ENCODE results near the gene SLC22A23.

SLC22A23 gene

GRCh38 chr6:3296078-3296477 lies 160.8 kb downstream of the SLC22A23 start:
- no peak for DNase-seq (ENCODE audit: low read depth)

GRCh38 chr6:3294921-3295871 lies 161.7 kb downstream of the SLC22A23 start:
- no peak for DNase-seq (ENCODE audit: low read depth)

- DNase-seq (ENCODE audit: low read depth): no peak
Measured at GRCh38 chr6:3294396-3294795, 162.5 kb downstream of the SLC22A23 start.

GRCh38 chr6:3293271-3294155 lies 163.3 kb downstream of the SLC22A23 start:
- DNase-seq (ENCODE audit: low read depth): no peak

GRCh38 chr6:3292431-3293197 lies 164.2 kb downstream of the SLC22A23 start:
- no peak for DNase-seq (ENCODE audit: low read depth)

GRCh38 chr6:3291987-3292386 lies 164.9 kb downstream of the SLC22A23 start:
- DNase-seq (ENCODE audit: low read depth): no peak

GRCh38 chr6:3291346-3291745 lies 165.5 kb downstream of the SLC22A23 start:
- DNase-seq (ENCODE audit: low read depth): no peak

GRCh38 chr6:3290931-3291211 lies 166.0 kb downstream of the SLC22A23 start:
- no peak for DNase-seq (ENCODE audit: low read depth)

- no peak for DNase-seq (ENCODE audit: low read depth)
Measured at GRCh38 chr6:3290149-3290930, 166.5 kb downstream of the SLC22A23 start.

GRCh38 chr6:3289664-3290055 lies 167.2 kb downstream of the SLC22A23 start:
- no peak for DNase-seq (ENCODE audit: low read depth)

GRCh38 chr6:3288711-3289663 lies 167.9 kb downstream of the SLC22A23 start:
- DNase-seq (ENCODE audit: low read depth): no peak

- no peak for DNase-seq (ENCODE audit: low read depth)
Measured at GRCh38 chr6:3287976-3288707, 168.7 kb downstream of the SLC22A23 start.

GRCh38 chr6:3287308-3287707 lies 169.5 kb downstream of the SLC22A23 start:
- no peak for DNase-seq (ENCODE audit: low read depth)

GRCh38 chr6:3286641-3287171 lies 170.1 kb downstream of the SLC22A23 start:
- DNase-seq (ENCODE audit: low read depth): no peak

GRCh38 chr6:3285732-3286131 lies 171.1 kb downstream of the SLC22A23 start:
- no peak for DNase-seq (ENCODE audit: low read depth)

- no peak for DNase-seq (ENCODE audit: low read depth)
Measured at GRCh38 chr6:3285049-3285639, 171.7 kb downstream of the SLC22A23 start.

GRCh38 chr6:3284436-3284876 lies 172.4 kb downstream of the SLC22A23 start:
- DNase-seq (ENCODE audit: low read depth): no peak

- no peak for DNase-seq (ENCODE audit: low read depth)
Measured at GRCh38 chr6:3283641-3284435, 173.0 kb downstream of the SLC22A23 start.
